Pancreas (tissue), 10 donors: ENCODE data around the gene PRR5. TPM values are rescaled to one million over a fixed set of nuclear protein-coding genes. Genes with fewer than 3 reads are reported as not detected.

Source experiments
- ATAC-seq, 4 donors: fragments of 200-7000 bp; cut with Tn5 transposase; one replicate each; pipeline versions ENCODE4 v1.8.0 to v1.9.1; 2020; ENCODE audit warnings: mild to moderate bottlenecking in 4 of 4, moderate library complexity in 4 of 4
- DNase-seq, 6 donors: peaks; one replicate each; pipeline ENCODE4 v3.0.0-alpha.2; 2020
- FAIRE-seq: peaks from 2 replicates; lab custom pipeline; 2012; peaks lifted over from hg19 to GRCh38; lab: Jason Lieb, UNC
- H3K27ac ChIP-seq, 4 donors: fragments of 200-600 bp; sonication (generic); 1 replicate in 3 of 4; 2 replicates in 1 of 4; pipeline versions ENCODE4 v1.5.0 to v1.8.0; 2020
- H3K27me3 ChIP-seq, 4 donors: fragments of 200-600 bp; one replicate each; pipeline ENCODE4 v1.8.0; 2021
- H3K36me3 ChIP-seq, 3 donors: fragments of 200-600 bp; sonication (generic) in 1 of 3; one replicate each; pipeline versions ENCODE4 v1.5.0 to v1.8.0; 2020 to 2021
- H3K4me1 ChIP-seq, 3 donors: fragments of 200-600 bp; one replicate each; pipeline ENCODE4 v1.8.0; 2021
- H3K4me3 ChIP-seq, 4 donors: fragments of 200-600 bp; sonication (generic) in 2 of 4; one replicate each; pipeline versions ENCODE4 v1.5.0 to v1.8.0; 2020 to 2021
- H3K9me3 ChIP-seq, 4 donors: fragments of 200-600 bp; one replicate each; pipeline ENCODE4 v1.8.0; 2021
- WGBS, 2 donors: extraction: QIAGEN DNeasy Blood & Tissue Kit; methylation state at CpG; one replicate each; pipeline ENCODE4 v1.1.7; 2013; 5-methylcytosine and 5-hydroxymethylcytosine counted together
- intact Hi-C, 3 donors: fragments of 100-400 bp; cut with DNase I; formaldehyde crosslinking; loops; one replicate each; pipeline versions ENCODE4 v1.11.1 to v1.14.2; 2022
- polyA plus RNA-seq, 2 donors: library from polyadenylated mRNA; stranded (reverse); fragments of 200-250 nt; gene quantifications; one replicate each; pipeline ENCODE4 v1.2.3, GENCODE V29; 2013
- total RNA-seq, 6 donors: library from RNA; stranded (reverse); fragmentation: NEBNext Ultra II Directional in 4 of 6; extraction: Animal tissue kit (Norgen Biotek cat#: 25700) in 4 of 6; gene quantifications; one replicate each; pipeline versions ENCODE4 v1.2.1 to v1.2.4, GENCODE V29; 2021 to 2023
- TF ChIP-seq, protein P1 (sequence below), 4 donors: fragments of 200-600 bp; sonication (generic) in 3 of 4; IDR thresholded peaks; one replicate each; pipeline versions ENCODE4 v1.5.0 to v1.8.0; 2021; ENCODE audit warnings: antibody characterized with exemption in 4 of 4
- donor health status: healthy with polysubstance abuse.
- donor health status: DM: no; HTN: no; CAD: no; lungs with moderate emphysema.
- donor health status: DM: no; HTN: no; CAD: no.
- donor health status: control.
- donor health status: control.
- donor health status: Bipolar disorder and iron deficiency.
- donor health status: DM: yes; HTN: yes; CAD: no.
- donor health status: DM: no; HTN: no; CAD: no.
- donor health status: DM: no; HTN: no; CAD: no.
- donor health status: DM: yes; HTN: yes; CAD: no.

PRR5 gene
- total and polyA plus RNA-seq, 8 donors: 7.0 to 23.0 (median 10.1) TPM

GRCh38 chr22:44759430-44760310 is 57.7 kb downstream of the PRR5 start:
- ATAC-seq (no peak), DNase-seq (no peak), FAIRE-seq (no peak)
- TF ChIP-seq, protein P1, sequence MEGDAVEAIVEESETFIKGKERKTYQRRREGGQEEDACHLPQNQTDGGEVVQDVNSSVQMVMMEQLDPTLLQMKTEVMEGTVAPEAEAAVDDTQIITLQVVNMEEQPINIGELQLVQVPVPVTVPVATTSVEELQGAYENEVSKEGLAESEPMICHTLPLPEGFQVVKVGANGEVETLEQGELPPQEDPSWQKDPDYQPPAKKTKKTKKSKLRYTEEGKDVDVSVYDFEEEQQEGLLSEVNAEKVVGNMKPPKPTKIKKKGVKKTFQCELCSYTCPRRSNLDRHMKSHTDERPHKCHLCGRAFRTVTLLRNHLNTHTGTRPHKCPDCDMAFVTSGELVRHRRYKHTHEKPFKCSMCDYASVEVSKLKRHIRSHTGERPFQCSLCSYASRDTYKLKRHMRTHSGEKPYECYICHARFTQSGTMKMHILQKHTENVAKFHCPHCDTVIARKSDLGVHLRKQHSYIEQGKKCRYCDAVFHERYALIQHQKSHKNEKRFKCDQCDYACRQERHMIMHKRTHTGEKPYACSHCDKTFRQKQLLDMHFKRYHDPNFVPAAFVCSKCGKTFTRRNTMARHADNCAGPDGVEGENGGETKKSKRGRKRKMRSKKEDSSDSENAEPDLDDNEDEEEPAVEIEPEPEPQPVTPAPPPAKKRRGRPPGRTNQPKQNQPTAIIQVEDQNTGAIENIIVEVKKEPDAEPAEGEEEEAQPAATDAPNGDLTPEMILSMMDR (IDR thresholded peaks at IDR 0.05): no peak
- Histone ChIP-seq H3K27ac (no peak overlapping the region), H3K4me1 (peaks cover 10 to 16% (median 10%) of the 10 kb centered on the region in 3 donors), H3K36me3 (no peaks in the 10 kb centered on the region), H3K9me3 (no peaks in the 10 kb centered on the region), H3K27me3 (no peaks in the 10 kb centered on the region), H3K4me3 (no peak overlapping the region)
- 89 to 95% methylated on average over 18 of the region's 18 CpGs for WGBS, 2 donors
- intact Hi-C loops: no loop called here

DNA sequence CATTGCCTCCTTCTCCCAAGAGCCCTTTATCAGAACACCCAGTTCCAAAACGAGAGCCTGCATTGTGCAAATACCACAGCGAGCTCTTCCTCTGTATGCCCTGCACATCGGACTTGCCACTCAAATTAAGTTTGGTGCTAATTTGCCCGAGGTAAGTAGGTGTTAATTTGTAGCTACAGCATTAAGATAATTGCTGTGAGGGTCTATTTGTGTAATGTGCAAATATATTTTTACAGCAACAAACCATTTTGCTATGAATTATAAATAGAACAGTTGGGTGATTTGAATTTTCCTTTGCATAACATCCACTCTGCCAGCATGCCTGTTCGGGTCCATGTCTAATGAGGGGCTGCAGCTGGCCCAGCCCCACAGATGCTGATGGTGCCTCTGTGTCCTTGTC is 58.5 kb downstream of the PRR5 start:
- no peak for ATAC-seq
- H3K27me3 ChIP-seq: no peaks in the 10 kb centered on the region
- no peak overlapping the region for H3K4me3 ChIP-seq
- intact Hi-C loops: no loop called here
- H3K27ac ChIP-seq: no peak overlapping the region
- H3K9me3 ChIP-seq: no peaks in the 10 kb centered on the region
- no peak for DNase-seq
- WGBS, 2 donors: 67 to 70% methylated on average over 5 of the region's 5 CpGs
- TF ChIP-seq, protein P1 (IDR thresholded peaks at IDR 0.05): no peak
- H3K36me3 ChIP-seq: no peaks in the 10 kb centered on the region
- no peak for FAIRE-seq
- H3K4me1 ChIP-seq: peaks cover 2 to 8% (median 3%) of the 10 kb centered on the region in 3 donors

DNA sequence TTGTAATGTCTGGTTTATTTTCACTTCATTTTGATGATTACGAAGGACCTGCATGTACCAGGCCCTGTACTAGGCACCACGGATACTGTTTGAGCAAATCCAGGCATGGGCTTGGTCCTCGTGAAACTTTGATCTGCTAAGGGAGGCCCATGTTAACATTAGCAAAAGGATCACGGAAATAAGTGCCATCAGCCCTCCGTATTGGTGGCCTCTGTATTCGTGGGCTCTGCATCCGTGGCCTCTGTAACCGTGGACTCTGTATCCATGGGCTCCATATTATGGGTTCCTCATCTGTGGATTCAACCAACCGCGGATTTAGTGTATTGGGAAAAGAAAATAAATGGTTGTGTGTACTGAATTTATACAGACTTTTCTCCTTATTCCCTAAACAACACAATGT is 59.0 kb downstream of the PRR5 start:
- Histone ChIP-seq H3K36me3 (no peaks in the 10 kb centered on the region), H3K9me3 (no peaks in the 10 kb centered on the region), H3K27me3 (no peaks in the 10 kb centered on the region), H3K4me3 (no peak overlapping the region), H3K4me1 (peaks cover 4 to 7% (median 7%) of the 10 kb centered on the region in 3 donors), H3K27ac (no peak overlapping the region)
- WGBS, 2 donors: 83 to 86% methylated on average over 10 of the region's 10 CpGs
- intact Hi-C loops: no loop called here
- no peak for DNase-seq
- ATAC-seq: no peak
- no peak for FAIRE-seq
- TF ChIP-seq, protein P1 (IDR thresholded peaks at IDR 0.05): no peak

DNA sequence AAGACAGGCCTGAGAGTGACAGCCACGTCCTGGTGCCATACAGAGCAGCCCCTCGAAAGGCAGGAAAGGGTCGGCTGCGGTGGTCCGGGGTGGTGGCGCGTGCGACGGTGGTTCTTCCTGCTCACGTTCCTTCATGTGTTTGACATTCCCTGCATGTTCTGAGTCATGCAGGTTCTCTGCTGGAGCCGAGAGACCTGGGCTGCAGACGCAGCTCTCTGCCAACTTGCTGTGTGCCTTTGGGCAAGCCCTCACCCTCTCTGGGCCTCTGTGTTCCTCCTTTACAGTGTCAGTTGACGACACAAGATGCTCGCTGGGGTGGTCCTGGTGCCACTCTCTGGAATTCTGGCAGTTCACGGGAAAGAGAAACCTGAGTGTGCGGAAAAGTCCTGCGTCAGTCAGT is 62.4 kb downstream of the PRR5 start:
- no peak overlapping the region for H3K27ac ChIP-seq
- TF ChIP-seq, protein P1 (IDR thresholded peaks at IDR 0.05): no peak
- ATAC-seq: no peak

GRCh38 chr22:44764974-44765373 is 63.0 kb downstream of the PRR5 start:
- FAIRE-seq (no peak), ATAC-seq (peak in 3 of 4 donors; percentile 23 to 45 (median 24)), DNase-seq (no peak)
- no peaks in the 10 kb centered on the region for H3K36me3 ChIP-seq
- 53 to 66% methylated on average over 4 of the region's 4 CpGs for WGBS, 2 donors
- no peak overlapping the region for H3K4me3 ChIP-seq
- H3K4me1 ChIP-seq: peaks cover 4 to 8% (median 5%) of the 10 kb centered on the region in 3 donors
- H3K27ac ChIP-seq: no peak overlapping the region
- intact Hi-C loops: no loop called here
- TF ChIP-seq, protein P1 (IDR thresholded peaks at IDR 0.05): no peak
- no peaks in the 10 kb centered on the region for H3K9me3 ChIP-seq
- H3K27me3 ChIP-seq: no peaks in the 10 kb centered on the region

More for the DNA sequence above, 62.4 kb downstream of the PRR5 start:
- FAIRE-seq (no peak), DNase-seq (no peak)
- H3K9me3 ChIP-seq: no peaks in the 10 kb centered on the region
- H3K4me3 ChIP-seq: no peak overlapping the region
- WGBS, 2 donors: 93 to 94% methylated on average over 17 of the region's 17 CpGs
- no peaks in the 10 kb centered on the region for H3K27me3 ChIP-seq
- intact Hi-C loops: no loop called here
- H3K4me1 ChIP-seq: peaks cover 4 to 8% (median 5%) of the 10 kb centered on the region in 3 donors
- no peaks in the 10 kb centered on the region for H3K36me3 ChIP-seq
